SH-SY5Y (cell line): ENCODE measurements around the gene GCSH.

ENCODE experiments used
- GATA2 ChIP-seq: IDR thresholded peaks from 2 replicates; pipeline ENCODE4 v1.6.1; 2011; ENCODE audit warnings: mild to moderate bottlenecking, low read depth, low read length
- GATA3 ChIP-seq: IDR thresholded peaks from 2 replicates; pipeline ENCODE4 v1.6.1; 2011; ENCODE audit warnings: low read depth, mild to moderate bottlenecking, low read length, moderate library complexity

Gene GCSH

GRCh38 chr16:81035975-81036750 lies 60.0 kb downstream of the GCSH start:
- no peak for TF ChIP-seq GATA2
- no peak for TF ChIP-seq GATA3

GRCh38 chr16:81035398-81035974 lies 60.7 kb downstream of the GCSH start, which contains the start of gene ATMIN:
Gene ATMIN, plus strand, starts transcription at chr16:81035842. Its CDS starts 29 bp downstream, at chr16:81035871.
- TF ChIP-seq GATA2 (no peak), GATA3 (no peak)
